HG03139 (cell line): ENCODE results near the gene TBXAS1.

Source experiments
- ATAC-seq: cut with Tn5 transposase; IDR thresholded peaks from one replicate; pipeline ENCODE4 v1.9.1; 2021; ENCODE audit not compliant: unreplicated experiment

Gene TBXAS1

DNA sequence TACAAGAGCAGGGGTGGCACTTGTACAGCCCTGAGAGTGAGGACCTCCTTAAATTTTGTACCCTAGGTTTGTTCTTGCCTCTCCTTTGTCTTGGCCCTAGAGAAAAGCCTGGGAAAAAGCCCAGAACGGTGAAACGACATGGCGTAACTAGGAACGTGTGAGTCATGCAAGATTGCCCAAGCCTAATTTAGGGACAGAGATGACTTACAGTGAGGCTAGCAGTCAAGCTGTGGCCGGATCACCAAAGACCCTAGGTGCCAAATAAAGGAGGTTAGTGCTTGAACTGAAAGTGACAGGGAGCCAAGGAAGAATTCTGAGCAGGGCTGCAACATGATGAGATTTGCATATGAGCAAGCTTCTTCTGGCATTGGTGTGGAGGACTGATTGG, 25.1 kb downstream of the TBXAS1 start:
- ATAC-seq = no peak

DNA sequence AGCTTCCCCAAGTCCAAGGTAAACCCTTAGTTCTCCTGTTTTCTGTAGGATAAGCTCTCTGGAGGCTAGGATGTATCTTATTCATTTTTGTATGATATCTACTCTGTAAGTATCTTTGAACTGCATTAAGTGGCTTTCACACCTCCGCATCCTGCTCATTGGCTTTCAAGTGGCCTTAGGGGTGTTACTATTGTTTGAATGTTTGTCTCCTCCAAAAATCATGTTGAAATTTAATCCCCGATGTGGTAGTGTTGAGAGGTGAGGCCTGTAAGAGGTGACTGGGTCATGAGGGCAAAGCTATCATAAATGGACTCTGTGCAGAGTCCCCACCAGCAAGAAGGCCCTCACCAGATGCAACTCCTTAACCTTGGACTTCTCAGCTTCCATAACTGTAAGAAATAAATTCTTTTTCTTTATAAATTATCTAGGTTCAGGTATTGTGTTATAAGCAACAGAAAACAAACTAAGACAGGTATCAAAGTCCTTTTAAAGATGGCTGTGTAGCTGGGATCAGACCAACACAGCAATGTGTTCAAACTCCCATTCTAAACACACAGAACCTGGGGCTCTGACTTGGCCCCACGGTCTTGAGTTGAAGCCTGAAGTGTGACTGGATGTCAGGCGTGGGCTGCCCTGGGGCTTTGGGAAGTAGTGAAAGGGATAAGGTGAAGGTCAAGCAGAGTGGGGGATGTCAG, 25.9 kb downstream of the TBXAS1 start:
- ATAC-seq = no peak

DNA sequence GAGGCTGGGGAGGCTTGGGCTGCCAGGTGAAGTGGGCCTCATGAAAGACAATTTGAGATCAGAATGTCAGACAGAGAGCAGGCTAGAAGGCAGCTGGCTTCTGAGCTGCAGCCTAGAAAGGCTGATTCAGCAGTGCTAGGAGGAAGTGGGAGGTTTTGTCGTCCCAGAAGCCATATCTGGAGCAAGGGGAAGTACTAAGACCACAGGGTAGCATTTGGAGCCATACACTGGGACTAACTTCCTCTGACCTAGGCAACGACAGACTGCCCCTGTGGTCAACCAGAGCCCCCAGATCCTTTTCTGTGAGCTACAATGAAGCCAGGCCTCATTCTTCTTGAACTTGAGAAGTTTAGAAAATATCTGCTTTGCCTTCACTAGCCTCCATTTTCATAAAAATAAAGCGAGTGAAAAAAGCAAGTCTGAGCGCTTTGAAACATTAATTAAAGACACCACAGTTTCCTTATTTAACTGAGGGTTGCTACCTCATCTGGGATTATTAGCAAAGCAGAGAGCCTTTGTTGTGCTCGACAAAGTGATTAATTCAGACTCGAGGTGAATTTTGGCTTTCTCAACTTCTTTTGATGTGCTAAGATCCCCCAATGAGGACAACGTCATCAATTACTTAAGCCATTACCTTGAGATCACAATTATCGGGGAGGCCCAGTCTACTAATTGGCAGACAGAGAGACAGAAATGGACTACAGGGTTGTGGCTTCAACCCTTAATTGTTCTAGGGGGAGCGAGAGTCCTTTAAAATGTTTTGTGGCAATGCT, 26.6 kb downstream of the TBXAS1 start:
- peak; percentile 84 for ATAC-seq

DNA sequence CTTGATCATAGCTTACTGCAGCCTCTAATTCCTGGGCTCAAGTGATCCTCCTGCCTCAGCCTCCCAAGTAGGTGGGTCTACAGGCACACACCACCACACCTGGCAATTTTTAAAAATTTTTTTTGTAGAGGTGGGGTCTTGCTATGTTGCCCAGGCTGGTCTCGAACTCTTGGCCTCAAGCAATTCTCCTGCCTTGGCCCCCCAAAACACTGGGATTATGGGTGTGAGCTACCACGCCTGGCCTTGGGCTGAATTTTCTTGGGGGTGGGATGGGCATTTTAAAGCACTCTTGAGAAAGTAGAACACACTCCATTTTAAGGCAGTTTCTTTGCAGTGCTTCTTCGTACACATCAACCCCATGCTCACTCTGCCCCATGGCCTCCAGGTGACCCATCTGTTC, 28.7 kb downstream of the TBXAS1 start:
- ATAC-seq = no peak

DNA sequence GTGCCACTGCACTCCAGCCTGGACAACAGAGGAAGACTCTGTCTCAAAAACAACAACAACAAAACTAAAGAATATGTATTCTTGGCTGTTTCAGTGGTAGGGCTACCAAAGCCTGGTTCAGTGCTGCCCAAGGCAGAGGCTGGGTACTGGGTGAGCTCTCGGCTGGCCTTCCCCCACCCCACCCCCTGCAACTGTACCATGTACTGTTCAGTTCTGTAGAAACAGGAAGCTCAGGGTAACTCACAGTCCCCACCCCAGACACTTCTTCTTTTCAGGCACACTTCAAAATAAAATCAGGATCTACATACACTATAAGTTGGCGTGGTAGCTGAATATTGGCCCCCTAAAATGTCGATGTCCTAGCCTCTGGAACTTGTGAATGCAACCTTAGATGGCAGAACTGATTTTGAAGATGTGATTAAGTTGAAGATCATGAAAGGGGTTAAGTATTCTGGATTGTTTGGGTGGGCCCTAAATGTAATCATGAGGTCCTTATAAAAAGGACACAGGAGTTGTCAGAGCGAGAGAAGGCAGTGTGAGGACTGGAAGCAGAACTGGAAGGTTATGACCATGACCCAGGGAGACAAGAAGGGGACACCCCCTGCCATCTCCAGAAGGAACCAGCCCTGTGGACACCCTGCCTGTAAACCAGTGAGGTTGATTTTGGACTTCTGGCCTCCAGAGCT, 31.2 kb downstream of the TBXAS1 start:
- ATAC-seq = no peak

DNA sequence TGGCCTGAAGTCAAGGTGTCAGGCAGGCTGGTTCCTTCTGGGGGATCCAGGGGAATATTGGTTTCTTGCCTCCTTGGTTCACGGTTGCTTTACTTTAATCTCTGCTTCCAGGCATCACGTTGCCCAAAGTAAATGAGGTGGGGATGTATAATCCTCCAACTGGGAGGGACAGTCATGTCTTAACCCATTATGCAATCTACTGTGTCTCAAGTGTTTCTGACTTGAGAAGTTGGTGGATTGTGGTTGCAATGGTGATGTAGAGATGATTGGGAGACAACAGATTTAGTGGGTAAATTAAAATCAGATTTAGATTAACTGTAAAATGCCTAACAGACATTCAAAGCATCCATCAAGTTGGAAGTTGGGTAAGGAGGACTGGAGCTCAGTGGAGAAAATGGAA, 32.7 kb downstream of the TBXAS1 start:
- ATAC-seq = no peak

DNA sequence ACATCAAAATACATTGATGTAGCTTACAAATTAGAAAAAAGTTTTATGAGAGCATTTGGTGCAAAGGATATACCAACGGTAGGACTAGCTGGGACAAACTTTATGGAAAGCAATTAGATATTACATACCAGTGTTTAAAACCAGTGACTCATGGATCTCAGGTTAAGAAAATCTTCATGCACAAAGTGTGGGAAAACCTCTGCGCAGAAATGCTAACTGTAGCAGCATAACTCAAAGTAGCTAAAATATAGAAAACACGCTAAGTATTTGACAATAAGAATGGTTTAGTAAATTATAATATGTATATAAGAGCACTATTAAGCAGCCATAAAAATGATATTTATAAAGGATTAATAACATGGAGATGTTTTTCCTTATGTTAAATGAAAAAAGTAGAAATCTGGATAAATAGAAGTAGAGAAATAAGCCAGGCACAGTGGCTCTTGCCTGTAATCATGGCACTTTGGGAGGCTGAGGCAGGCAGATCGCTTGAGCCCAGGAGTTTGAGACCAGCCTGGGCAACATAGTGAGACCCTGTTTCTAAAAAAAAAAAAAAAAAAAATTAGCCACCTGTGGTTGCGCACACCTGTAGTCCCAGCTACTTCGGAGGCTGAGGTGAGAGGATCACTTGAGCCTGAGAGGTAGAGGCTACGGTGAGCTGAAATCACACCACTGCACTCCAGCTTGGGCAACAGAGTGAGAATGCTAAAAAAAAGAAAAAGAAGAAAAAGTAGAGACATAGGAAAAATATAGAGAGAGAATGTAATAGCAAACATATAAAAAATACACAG, 37.2 kb downstream of the TBXAS1 start:
- ATAC-seq = no peak

DNA sequence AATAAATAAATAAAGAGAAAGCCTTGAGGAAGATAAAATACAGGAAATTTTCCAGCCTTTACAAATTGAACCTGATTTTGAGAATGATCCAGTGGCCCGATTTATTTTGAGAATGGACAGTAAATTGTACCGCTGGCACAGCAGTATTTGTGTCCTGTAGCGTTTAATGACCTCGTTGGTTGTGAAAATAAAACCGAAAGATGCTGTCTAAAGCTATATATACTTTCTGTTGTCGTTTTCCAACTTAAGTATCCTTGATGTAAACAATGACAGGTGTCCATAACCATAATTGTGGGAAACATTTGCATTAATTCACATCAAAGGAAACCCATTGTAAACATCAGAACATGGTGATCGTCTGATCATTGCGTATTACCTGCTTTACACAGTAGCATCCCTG, 38.8 kb downstream of the TBXAS1 start:
- ATAC-seq = no peak

DNA sequence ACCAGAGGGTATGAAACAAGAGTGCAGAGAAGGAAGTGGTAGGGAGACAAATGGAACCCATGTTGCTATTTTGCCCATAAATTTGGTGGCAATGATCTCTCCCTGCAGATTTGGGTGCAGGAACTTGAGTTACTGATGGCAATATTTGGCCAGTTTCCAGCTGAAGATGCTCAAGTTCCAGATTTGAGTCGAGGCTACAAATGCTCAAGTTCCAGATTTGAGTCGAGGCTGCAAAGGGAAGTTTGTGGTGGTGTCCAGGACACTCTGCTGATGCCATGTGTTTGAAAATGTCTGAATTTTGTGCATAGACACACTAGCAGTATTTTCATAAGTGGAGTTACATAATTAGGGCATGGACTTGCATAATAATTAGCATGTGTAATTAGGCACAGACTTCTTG, 40.8 kb downstream of the TBXAS1 start:
- ATAC-seq = no peak

DNA sequence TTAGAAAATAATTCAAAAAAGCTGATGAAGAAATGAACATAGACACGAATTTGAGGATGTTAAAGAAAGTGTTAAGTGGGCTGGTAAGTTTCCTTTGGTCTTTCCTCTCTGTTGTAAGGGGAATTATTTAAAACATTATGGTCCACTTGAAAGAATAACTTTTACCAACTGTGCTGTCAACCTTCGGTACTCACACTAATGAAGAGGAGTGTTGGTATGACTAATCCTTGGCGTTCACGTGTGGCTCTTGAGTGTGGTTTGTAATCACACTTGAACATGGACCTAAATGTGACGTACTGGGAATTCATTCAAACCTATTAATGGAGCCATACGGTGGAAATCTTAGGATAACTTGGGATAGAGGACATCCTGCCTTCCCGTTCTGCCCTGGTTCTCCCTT, 41.3 kb downstream of the TBXAS1 start:
- no peak for ATAC-seq

DNA sequence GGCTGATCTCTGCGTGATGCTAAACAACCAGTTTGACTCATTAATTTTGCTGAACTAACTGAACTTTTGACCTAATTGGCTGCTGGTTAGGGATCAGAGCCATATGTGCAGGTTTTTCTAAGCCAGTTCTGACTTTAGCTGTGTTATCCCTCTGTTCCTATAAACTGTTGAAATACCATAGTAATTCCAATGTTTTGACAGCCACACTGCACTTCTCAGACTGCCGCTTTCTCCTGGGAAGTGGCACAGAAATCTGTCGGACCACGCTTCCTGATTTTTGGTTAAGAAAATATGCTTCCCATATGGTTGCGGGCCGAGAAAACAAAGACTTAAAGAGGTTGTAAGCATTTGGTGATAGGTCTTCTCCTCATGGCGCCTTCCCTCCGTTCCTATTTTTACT, 42.3 kb downstream of the TBXAS1 start:
- ATAC-seq = no peak

DNA sequence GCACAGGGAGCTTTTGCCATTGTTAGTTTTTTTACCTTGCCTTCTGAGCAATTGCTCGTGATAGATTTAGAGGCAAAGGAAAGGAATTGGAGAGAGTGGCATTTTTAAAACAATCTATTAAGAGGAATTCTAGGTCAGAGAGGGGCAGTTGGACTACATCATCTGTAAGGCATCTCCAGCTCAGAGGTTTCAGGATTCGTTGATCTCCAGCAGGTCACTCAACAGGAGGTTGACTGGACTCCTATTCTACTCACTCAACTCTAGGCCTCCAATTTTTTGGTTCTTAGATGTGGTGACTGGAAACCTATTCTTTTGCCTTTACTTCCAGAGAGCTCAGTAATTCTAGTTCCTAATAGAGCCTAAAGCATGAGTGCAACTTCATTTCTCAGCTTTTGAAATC, 42.8 kb downstream of the TBXAS1 start:
- ATAC-seq = no peak

DNA sequence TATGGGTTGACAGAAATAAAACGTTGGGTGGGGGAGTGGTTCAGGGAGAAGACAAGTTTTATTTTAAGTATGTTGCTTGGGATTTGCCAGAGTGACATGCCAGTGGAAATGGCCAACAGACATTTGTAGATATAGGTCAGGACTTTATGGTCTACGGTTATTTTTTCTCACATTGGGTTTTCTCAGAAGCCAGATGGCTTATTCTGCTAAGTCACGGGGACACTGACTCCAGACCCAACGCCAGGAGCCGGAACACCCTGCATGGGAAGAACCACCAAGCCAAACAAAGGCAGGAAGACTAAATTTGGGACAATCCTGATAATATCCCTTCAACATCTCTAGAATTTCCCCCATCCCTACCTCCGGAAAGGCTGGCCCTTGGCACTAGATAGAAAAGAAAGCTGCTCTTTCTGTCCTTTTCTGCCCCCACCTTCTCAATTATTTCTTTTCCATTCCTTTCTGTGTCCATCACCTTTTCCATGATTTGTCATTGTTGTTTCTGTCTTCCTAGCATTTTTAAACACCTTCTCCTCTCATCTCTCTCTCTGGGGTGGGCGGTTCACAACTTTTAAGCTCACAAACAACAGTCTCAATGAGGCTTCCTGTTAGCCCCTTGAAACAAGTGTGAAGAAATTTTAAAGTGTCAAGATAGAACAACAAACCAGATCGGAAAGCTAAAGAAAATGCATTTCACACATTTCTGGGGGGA, 44.7 kb downstream of the TBXAS1 start:
- ATAC-seq = no peak

DNA sequence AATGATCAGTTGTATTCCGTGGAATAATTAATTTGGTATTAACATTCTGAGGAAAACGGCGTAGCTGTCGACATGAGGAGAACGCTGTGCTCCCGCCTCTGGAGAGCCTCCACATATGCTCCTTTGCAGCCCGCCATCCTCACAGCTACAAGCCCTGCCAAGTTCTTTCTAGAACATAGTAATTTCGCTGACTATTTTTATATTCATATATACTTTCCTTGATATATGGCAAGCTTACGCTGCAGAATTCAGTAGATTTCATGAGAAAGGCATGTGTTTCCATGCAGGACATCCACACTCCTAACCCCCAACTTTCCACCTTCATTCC, 45.2 kb downstream of the TBXAS1 start:
- ATAC-seq = no peak

DNA sequence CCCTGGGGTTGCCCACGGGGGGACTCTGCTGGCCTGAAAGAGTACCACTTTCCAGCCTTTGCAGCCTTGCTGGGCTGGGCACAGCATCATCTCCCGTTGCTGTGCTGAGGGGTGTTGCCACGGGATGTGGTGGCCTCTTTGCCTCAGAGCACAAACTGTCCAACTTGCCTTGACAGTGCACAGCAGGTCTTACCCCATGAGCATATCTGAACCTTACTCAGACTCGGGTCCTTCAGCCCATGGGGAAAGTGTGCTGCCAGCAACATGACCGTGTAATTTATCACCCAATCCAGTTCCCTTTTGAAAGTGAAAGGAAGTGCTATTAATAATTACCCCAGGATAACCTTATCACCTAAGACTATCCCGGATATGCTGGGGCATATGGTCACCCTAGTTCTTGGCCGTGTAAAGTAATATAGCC, 46.8 kb downstream of the TBXAS1 start:
- peak; percentile 93 for ATAC-seq

DNA sequence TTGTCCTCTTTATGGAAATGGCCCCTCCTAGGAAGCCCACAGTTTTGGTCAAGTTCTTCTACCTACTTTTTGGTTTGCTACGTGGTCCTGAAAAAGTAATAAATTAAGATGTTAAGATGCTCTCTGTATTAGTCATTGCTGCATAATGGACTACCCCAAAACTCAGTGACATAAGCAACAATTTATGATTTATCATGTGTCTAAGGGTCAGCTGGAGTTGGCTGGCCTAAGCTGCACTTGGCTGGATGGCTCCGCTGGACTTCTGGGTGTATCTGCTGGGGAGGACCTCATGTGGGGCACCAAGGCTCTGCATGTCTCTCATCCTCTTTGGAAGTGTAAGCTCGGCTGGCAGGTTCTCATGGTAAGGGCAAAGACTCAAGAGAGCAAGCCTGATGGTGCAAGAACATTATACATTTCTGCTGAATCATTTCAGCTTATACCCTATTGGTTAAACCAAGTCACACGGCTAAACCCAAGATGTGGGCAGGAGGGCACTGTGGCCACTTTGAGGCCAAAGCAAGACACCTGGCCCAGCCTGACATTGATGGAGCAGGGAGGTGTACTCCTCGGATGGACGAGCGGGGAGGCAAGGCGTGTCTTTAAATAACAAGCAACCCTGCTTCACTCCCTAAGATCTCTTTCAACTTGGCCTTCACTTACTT, 47.7 kb downstream of the TBXAS1 start:
- no peak for ATAC-seq

DNA sequence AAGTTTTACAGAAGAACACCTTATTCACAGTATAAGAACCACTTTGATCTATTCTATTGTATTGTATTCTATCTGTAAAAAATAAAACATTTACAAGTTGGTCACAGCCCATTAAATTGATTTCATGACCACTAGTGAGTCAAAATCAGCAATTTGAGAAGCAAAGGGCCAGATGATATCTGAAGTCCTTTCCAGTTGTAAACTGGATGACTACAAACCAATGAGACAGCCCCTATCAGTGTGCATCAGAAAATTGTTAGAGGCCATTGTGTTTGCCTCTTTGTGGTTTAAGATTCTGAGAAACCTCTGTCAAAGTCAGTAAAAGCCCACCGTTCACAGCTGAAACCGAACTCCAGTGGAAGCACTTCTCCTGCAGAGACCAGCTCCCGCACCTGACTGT, 54.8 kb downstream of the TBXAS1 start:
- ATAC-seq = no peak

DNA sequence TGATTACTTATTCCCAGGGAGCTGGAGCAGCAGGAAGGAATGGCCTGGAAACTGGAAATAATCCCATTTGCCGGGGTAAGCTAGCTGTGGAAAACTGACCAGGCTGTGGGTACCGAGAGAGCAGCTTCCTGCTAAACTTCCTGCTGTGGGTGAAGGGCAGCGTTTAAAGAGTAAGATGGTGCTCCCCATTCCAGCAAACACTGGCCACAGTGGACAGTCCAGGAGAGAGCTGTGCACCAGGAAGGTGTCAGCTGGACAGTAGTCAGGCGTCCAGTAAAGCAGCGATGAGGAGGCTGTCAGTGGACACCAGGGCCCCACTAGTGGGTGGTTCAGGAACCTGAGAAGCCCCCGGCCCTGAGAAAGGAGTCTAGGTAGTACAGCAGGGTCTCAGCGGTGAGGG, 55.4 kb downstream of the TBXAS1 start:
- no peak for ATAC-seq

DNA sequence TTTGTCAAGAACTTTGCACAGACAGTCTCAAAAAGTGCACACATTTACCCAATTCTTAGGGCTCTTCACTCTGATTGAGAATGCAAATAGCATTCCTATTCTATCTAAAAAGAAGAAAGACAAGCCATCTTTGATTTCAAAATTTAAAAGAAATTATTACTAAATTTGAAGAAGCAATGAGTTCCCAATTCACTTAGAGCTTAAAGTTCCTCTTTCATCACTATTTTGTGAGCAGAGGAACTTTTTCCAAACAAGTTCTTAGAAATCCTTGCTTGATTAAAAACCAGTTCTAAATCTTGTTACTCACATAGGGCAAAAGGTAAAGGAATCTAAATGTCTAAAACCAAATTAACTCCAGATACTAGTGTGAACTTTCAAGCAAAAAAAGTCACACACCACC, 56.4 kb downstream of the TBXAS1 start:
- ATAC-seq = no peak

DNA sequence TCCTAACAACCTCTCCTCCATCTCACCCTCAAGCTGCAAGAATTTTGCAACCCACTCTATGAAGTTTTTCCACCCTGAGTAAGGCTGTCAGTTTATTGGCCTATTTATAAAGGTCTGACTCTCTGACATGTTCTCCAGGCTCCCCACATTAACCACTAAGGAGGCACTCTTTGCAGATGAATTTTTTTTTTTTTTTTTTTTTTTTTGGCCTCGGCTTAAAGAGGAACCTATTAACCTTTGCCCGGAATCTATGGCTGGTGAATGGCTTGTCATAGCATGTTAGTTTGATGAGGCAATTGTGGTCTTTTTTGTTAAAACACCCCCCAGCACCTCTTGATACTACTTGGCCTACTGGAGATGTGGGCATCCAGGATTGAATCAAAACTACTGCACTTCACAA, 57.1 kb downstream of the TBXAS1 start:
- no peak for ATAC-seq
